Mesenchymal stem cell (in vitro differentiated cells and primary cell): ENCODE results near the gene PLCB1.

Experiments used
- DNase-seq: peaks from one replicate; pipeline ENCODE4 v3.0.0-alpha.2; 2013
- H2AFZ ChIP-seq: one replicate; pipeline ENCODE4 v1.6.1; 2013; ENCODE audit warnings: low read depth, mild to moderate bottlenecking, control low read depth, inconsistent platforms, low read length, moderate library complexity
- H2AK5ac ChIP-seq: 2 replicates; pipeline ENCODE4 v1.6.1; 2013; ENCODE audit warnings: low read length, moderate library complexity, mild to moderate bottlenecking, inconsistent platforms; ENCODE audit not compliant: severe bottlenecking
- H2BK120ac ChIP-seq: one replicate; pipeline ENCODE4 v1.6.1; 2013; ENCODE audit warnings: low read depth, mild to moderate bottlenecking, inconsistent platforms, low read length, moderate library complexity
- H2BK12ac ChIP-seq, 2 experiments: one replicate each; pipeline ENCODE4 v1.6.1; 2013; ENCODE audit warnings: inconsistent platforms in 2 of 2, low read length in 2 of 2, mild to moderate bottlenecking in 2 of 2, moderate library complexity in 2 of 2, control low read depth in 1 of 2
- H2BK15ac ChIP-seq: one replicate; pipeline ENCODE4 v1.6.1; 2013; ENCODE audit warnings: mild to moderate bottlenecking, low read depth, inconsistent platforms; ENCODE audit not compliant: poor library complexity, severe bottlenecking
- H2BK5ac ChIP-seq: 2 replicates; pipeline ENCODE4 v1.6.1; 2013; ENCODE audit warnings: low read depth, mild to moderate bottlenecking, low read length, control low read depth, inconsistent platforms; ENCODE audit not compliant: poor library complexity, severe bottlenecking
- H3K14ac ChIP-seq, 2 experiments: one replicate each; pipeline ENCODE4 v1.6.1; 2013; ENCODE audit warnings: inconsistent platforms in 2 of 2, low read length in 2 of 2, control low read depth in 1 of 2, mild to moderate bottlenecking in 1 of 2, moderate library complexity in 1 of 2
- H3K18ac ChIP-seq, 2 experiments: one replicate each; pipeline ENCODE4 v1.6.1; 2013; ENCODE audit warnings: inconsistent platforms in 2 of 2, low read length in 2 of 2, control low read depth in 1 of 2, low read depth in 1 of 2, mild to moderate bottlenecking in 1 of 2
- H3K23ac ChIP-seq, 2 experiments: one replicate each; pipeline ENCODE4 v1.6.1; 2013; ENCODE audit warnings: inconsistent platforms in 2 of 2, low read length in 2 of 2, mild to moderate bottlenecking in 2 of 2, moderate library complexity in 2 of 2, control low read depth in 1 of 2
- H3K27ac ChIP-seq: 2 replicates; pipeline ENCODE4 v1.5.1; 2013; ENCODE audit warnings: mild to moderate bottlenecking, moderate library complexity, low read length, control low read depth, inconsistent platforms; ENCODE audit not compliant: poor library complexity, severe bottlenecking
- H3K27me3 ChIP-seq, 2 experiments: 2 replicates each; pipeline versions ENCODE4 v1.6.1 to v1.7.0; 2013; ENCODE audit warnings: low read length in 2 of 2, mild to moderate bottlenecking in 2 of 2, moderate library complexity in 2 of 2, control low read depth in 1 of 2, inconsistent platforms in 1 of 2; ENCODE audit not compliant: control insufficient read depth in 1 of 2, insufficient read depth in 1 of 2
- H3K36me3 ChIP-seq, 2 experiments: 2 replicates each; pipeline versions ENCODE4 v1.6.1 to v1.7.0; 2013; ENCODE audit warnings: low read length in 2 of 2, control low read depth in 1 of 2, inconsistent platforms in 1 of 2, low read depth in 1 of 2, mild to moderate bottlenecking in 1 of 2; ENCODE audit not compliant: insufficient read depth in 2 of 2, control insufficient read depth in 1 of 2
- H3K4ac ChIP-seq, 2 experiments: one replicate each; pipeline ENCODE4 v1.6.1; 2013; ENCODE audit warnings: inconsistent platforms in 2 of 2, low read length in 2 of 2, mild to moderate bottlenecking in 2 of 2, moderate library complexity in 2 of 2, control low read depth in 1 of 2, low read depth in 1 of 2
- H3K4me1 ChIP-seq: 2 replicates; pipeline ENCODE4 v1.6.1; 2013; ENCODE audit warnings: low read depth, low read length, control low read depth; ENCODE audit not compliant: control insufficient read depth, insufficient read depth
- H3K4me2 ChIP-seq: 2 replicates; pipeline ENCODE4 v1.6.1; 2013; ENCODE audit warnings: low read length, mild to moderate bottlenecking, inconsistent platforms; ENCODE audit not compliant: poor library complexity, severe bottlenecking
- H3K4me3 ChIP-seq, 2 experiments: 2 replicates each; pipeline versions ENCODE4 v1.5.1 to v1.7.0; 2013; ENCODE audit warnings: low read length in 2 of 2, mild to moderate bottlenecking in 2 of 2, control low read depth in 1 of 2, low read depth in 1 of 2; ENCODE audit not compliant: insufficient read depth in 1 of 2
- H3K79me1 ChIP-seq: replicated peaks from 2 replicates; pipeline ENCODE4 v1.6.1; 2013; ENCODE audit warnings: mild to moderate bottlenecking, control low read depth, low read length, inconsistent platforms; ENCODE audit not compliant: poor library complexity, severe bottlenecking
- H3K9ac ChIP-seq: 2 replicates; pipeline ENCODE4 v1.7.0; 2013; ENCODE audit warnings: mild to moderate bottlenecking, low read length, moderate library complexity
- H3K9me3 ChIP-seq: 2 replicates; pipeline ENCODE4 v1.7.0; 2013; ENCODE audit warnings: mild to moderate bottlenecking, low read length; ENCODE audit not compliant: control insufficient read depth
- H4K8ac ChIP-seq: one replicate; pipeline ENCODE4 v1.6.1; 2013; ENCODE audit warnings: inconsistent platforms, mild to moderate bottlenecking, low read length, moderate library complexity
- H4K91ac ChIP-seq: one replicate; pipeline ENCODE4 v1.6.1; 2013; ENCODE audit warnings: mild to moderate bottlenecking, low read length, inconsistent platforms
- WGBS: methylation state at CpG from one replicate; pipeline ENCODE4 v1.1.7; 2013; ENCODE audit warnings: mixed read lengths; 5-methylcytosine and 5-hydroxymethylcytosine counted together

The PLCB1 gene

GRCh38 chr20:8862092-8862491 lies 730.0 kb downstream of the PLCB1 start:
- no peak overlapping the region for H2AFZ ChIP-seq
- H3K27me3 ChIP-seq: no peaks in the 10 kb centered on the region
- no peak overlapping the region for H3K4ac ChIP-seq
- H3K4me2 ChIP-seq: no peak overlapping the region
- H4K91ac ChIP-seq: no peak overlapping the region
- peak overlapping the region; percentile 65 for H2AK5ac ChIP-seq
- no peaks in the 10 kb centered on the region for H3K36me3 ChIP-seq
- no peak overlapping the region for H2BK5ac ChIP-seq
- no peak overlapping the region for H3K9ac ChIP-seq
- no peaks in the 10 kb centered on the region for H3K79me1 ChIP-seq
- no peak overlapping the region for H2BK15ac ChIP-seq
- DNase-seq: no peak
- 98% methylated on average over 2 of the region's 4 CpGs for WGBS
- H2BK120ac ChIP-seq: no peak overlapping the region
- no peak overlapping the region for H3K4me3 ChIP-seq
- H2BK12ac ChIP-seq: no peak overlapping the region
- no peak overlapping the region for H3K23ac ChIP-seq
- H3K4me1 ChIP-seq: no peaks in the 10 kb centered on the region
- no peak overlapping the region for H3K27ac ChIP-seq
- no peak overlapping the region for H4K8ac ChIP-seq
- no peak overlapping the region for H3K14ac ChIP-seq
- H3K9me3 ChIP-seq: no peaks in the 10 kb centered on the region
- H3K18ac ChIP-seq: no peak overlapping the region

DNA sequence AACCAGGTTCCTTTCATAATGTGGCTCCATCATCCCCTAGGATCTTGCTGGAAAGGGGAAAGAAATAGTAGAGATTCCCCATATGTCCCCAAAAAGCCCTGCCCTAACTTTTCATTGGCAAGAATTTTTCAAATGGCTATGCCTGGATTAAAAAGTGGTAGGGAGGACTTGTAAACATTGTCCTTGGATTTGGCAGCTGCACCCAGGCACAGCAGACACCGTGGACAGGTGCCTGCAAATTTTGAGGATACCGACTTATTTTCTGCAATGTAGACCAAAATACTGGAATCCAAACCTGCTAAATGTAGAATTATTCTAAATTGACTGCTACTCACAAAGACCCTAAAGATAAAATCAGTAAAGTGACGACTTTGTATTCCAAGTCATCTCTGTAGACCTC lies 733.6 kb downstream of the PLCB1 start:
- H2BK5ac ChIP-seq: no peak overlapping the region
- peak overlapping the region; percentile 78 for H2AK5ac ChIP-seq
- H3K4me3 ChIP-seq: no peak overlapping the region
- H3K9me3 ChIP-seq: no peaks in the 10 kb centered on the region
- H4K8ac ChIP-seq: no peak overlapping the region
- H2BK120ac ChIP-seq: no peak overlapping the region
- WGBS: 96% methylated on average over 3 of the region's 3 CpGs
- no peak overlapping the region for H4K91ac ChIP-seq
- H2BK12ac ChIP-seq: no peak overlapping the region
- no peak overlapping the region for H3K23ac ChIP-seq
- no peaks in the 10 kb centered on the region for H3K27me3 ChIP-seq
- no peak overlapping the region for H2BK15ac ChIP-seq
- no peaks in the 10 kb centered on the region for H3K36me3 ChIP-seq
- H3K18ac ChIP-seq: no peak overlapping the region
- no peak overlapping the region for H2AFZ ChIP-seq
- no peaks in the 10 kb centered on the region for H3K4me1 ChIP-seq
- no peak overlapping the region for H3K27ac ChIP-seq
- no peaks in the 10 kb centered on the region for H3K79me1 ChIP-seq
- H3K4me2 ChIP-seq: no peak overlapping the region
- H3K9ac ChIP-seq: no peak overlapping the region
- no peak overlapping the region for H3K4ac ChIP-seq
- no peak for DNase-seq
- no peak overlapping the region for H3K14ac ChIP-seq

GRCh38 chr20:8867038-8867740 lies 735.1 kb downstream of the PLCB1 start:
- no peak overlapping the region for H2AFZ ChIP-seq
- H3K4me3 ChIP-seq: no peak overlapping the region
- no peaks in the 10 kb centered on the region for H3K4me1 ChIP-seq
- H2BK15ac ChIP-seq: no peak overlapping the region
- 93% methylated on average over 4 of the region's 7 CpGs for WGBS
- H3K18ac ChIP-seq: no peak overlapping the region
- peak overlapping the region; percentile 6 for H3K27ac ChIP-seq
- H2BK120ac ChIP-seq: no peak overlapping the region
- no peaks in the 10 kb centered on the region for H3K27me3 ChIP-seq
- H4K8ac ChIP-seq: no peak overlapping the region
- no peak overlapping the region for H3K4me2 ChIP-seq
- H4K91ac ChIP-seq: no peak overlapping the region
- H3K4ac ChIP-seq: no peak overlapping the region
- H3K9ac ChIP-seq: no peak overlapping the region
- H3K14ac ChIP-seq: no peak overlapping the region
- H2BK5ac ChIP-seq: no peak overlapping the region
- no peaks in the 10 kb centered on the region for H3K9me3 ChIP-seq
- H2BK12ac ChIP-seq: no peak overlapping the region
- no peak overlapping the region for H3K23ac ChIP-seq
- DNase-seq: no peak
- H3K36me3 ChIP-seq: no peaks in the 10 kb centered on the region
- H3K79me1 ChIP-seq: no peaks in the 10 kb centered on the region
- H2AK5ac ChIP-seq: peak overlapping the region; percentile 83

DNA sequence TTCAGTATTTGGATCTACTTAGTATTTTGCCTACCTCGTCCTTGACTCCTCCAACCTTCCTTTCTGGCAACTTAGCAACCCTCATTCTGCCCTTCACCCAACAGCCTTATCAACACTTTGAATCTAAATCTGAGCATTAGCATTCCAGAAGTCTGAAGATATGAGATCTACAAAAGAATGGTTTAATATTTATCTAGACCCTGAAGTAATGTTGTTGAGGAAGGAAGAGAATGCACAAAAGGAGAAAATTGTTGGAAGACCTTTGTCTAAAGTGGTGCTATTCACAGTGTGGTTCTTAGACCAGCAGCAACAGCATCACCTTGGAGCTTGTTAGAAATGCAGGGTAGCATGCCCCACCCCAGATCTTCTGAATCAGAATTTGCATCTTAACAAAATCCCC lies 738.6 kb downstream of the PLCB1 start:
- no peaks in the 10 kb centered on the region for H3K36me3 ChIP-seq
- H3K79me1 ChIP-seq: no peaks in the 10 kb centered on the region
- H2BK12ac ChIP-seq: no peak overlapping the region
- no peak overlapping the region for H2AFZ ChIP-seq
- H3K4me2 ChIP-seq: no peak overlapping the region
- H4K8ac ChIP-seq: no peak overlapping the region
- H3K18ac ChIP-seq: no peak overlapping the region
- no peak overlapping the region for H3K4ac ChIP-seq
- H2BK15ac ChIP-seq: no peak overlapping the region
- no peak overlapping the region for H2BK120ac ChIP-seq
- no peak overlapping the region for H2AK5ac ChIP-seq
- H3K23ac ChIP-seq: no peak overlapping the region
- no peaks in the 10 kb centered on the region for H3K27me3 ChIP-seq
- no peak for DNase-seq
- no peak overlapping the region for H3K9ac ChIP-seq
- H3K4me1 ChIP-seq: no peaks in the 10 kb centered on the region
- peak overlapping the region; percentile 61 for H3K27ac ChIP-seq
- H3K9me3 ChIP-seq: no peaks in the 10 kb centered on the region
- 100% methylated on average over 1 of the region's 1 CpG for WGBS
- no peak overlapping the region for H2BK5ac ChIP-seq
- no peak overlapping the region for H3K4me3 ChIP-seq
- no peak overlapping the region for H4K91ac ChIP-seq
- H3K14ac ChIP-seq: no peak overlapping the region
